K562 (cell line): ENCODE results near the gene ELF3. TPM values are rescaled to one million over a fixed set of nuclear protein-coding genes. Genes with fewer than 3 reads are reported as not detected.

Source experiments
- ATF1 ChIP-seq, 2 experiments: fragments of 450-650 bp in 1 of 2; IDR thresholded peaks; 2 replicates each; pipeline ENCODE4 v1.6.1; 2016; ENCODE audit warnings: missing compliant biosample characterization in 1 of 2, missing genetic modification characterization in 1 of 2
- CTBP1 ChIP-seq: fragments of 450-650 bp; IDR thresholded peaks from 2 replicates; pipeline ENCODE4 v1.6.1; 2016; ENCODE audit warnings: borderline replicate concordance
- DACH1 ChIP-seq: fragments of 450-650 bp; IDR thresholded peaks from 2 replicates; pipeline ENCODE4 v1.6.1; 2018; ENCODE audit not compliant: partially characterized antibody
- DIDO1 ChIP-seq: fragments of 450-650 bp; IDR thresholded peaks from 2 replicates; pipeline ENCODE4 v1.6.1; 2016; ENCODE audit warnings: low read depth, missing biosample characterization, missing genetic modification characterization
- EGR1 ChIP-seq: fragments of 450-650 bp; conservative IDR thresholded peaks from 2 replicates; pipeline ENCODE4 v1.6.1; 2017; ENCODE audit warnings: mild to moderate bottlenecking
- ESRRA ChIP-seq: fragments of 450-650 bp; IDR thresholded peaks from 2 replicates; pipeline ENCODE4 v1.6.1; 2014; ENCODE audit warnings: low read depth, mild to moderate bottlenecking, moderate library complexity, borderline replicate concordance
- ETV1 ChIP-seq: fragments of 450-650 bp; conservative IDR thresholded peaks from 2 replicates; pipeline ENCODE4 v1.6.1; 2016; ENCODE audit warnings: missing genetic modification characterization, control low read depth, low read depth, missing compliant biosample characterization
- KDM1A ChIP-seq, 2 experiments: fragments of 450-650 bp; IDR thresholded peaks; 2 replicates each; pipeline ENCODE4 v1.6.1; 2016; ENCODE audit warnings: mild to moderate bottlenecking in 2 of 2
- KDM2B ChIP-seq: fragments of 250-450 bp; sonication (Bioruptor Pico); IDR thresholded peaks from 2 replicates; pipeline ENCODE4 v1.8.0; 2021; ENCODE audit warnings: mild to moderate bottlenecking, moderate library complexity
- MCM2 ChIP-seq: fragments of 450-650 bp; IDR thresholded peaks from 2 replicates; pipeline ENCODE4 v1.6.1; 2017; ENCODE audit warnings: low read depth, mild to moderate bottlenecking
- MEIS2 ChIP-seq: fragments of 450-650 bp; IDR thresholded peaks from 2 replicates; pipeline ENCODE4 v1.6.1; 2014; ENCODE audit warnings: mild to moderate bottlenecking; ENCODE audit not compliant: partially characterized antibody
- MIER1 ChIP-seq: fragments of 450-650 bp; IDR thresholded peaks from 2 replicates; pipeline ENCODE4 v1.6.1; 2016; ENCODE audit warnings: antibody characterized with exemption, mild to moderate bottlenecking, low read depth
- NFE2 ChIP-seq: IDR thresholded peaks from 2 replicates; pipeline ENCODE4 v1.6.1; 2014; ENCODE audit warnings: antibody characterized with exemption, low read depth
- NFIC ChIP-seq: fragments of 450-650 bp; IDR thresholded peaks from 2 replicates; pipeline ENCODE4 v1.6.1; 2017; ENCODE audit warnings: mild to moderate bottlenecking, inconsistent platforms
- NR2C2 ChIP-seq, 2 experiments: fragments of 200-800 bp in 1 of 2; sonication (Bioruptor generic) in 1 of 2; sonication (generic) in 1 of 2; formaldehyde crosslinking in 1 of 2; IDR thresholded peaks; 2 replicates each; pipeline versions ENCODE4 v1.6.1 to v1.8.0; 2016 to 2022; ENCODE audit warnings: mild to moderate bottlenecking in 1 of 2, missing compliant biosample characterization in 1 of 2, missing genetic modification characterization in 1 of 2, missing genetic modification reagents in 1 of 2
- PTBP1 ChIP-seq: fragments of 200-400 bp; formaldehyde crosslinking; IDR thresholded peaks from 2 replicates; pipeline ENCODE4 v1.6.1; 2017; ENCODE audit warnings: low read depth, low read length
- SLC30A9 ChIP-seq: fragments of 250-450 bp; sonication (Bioruptor Pico); IDR thresholded peaks from 2 replicates; pipeline ENCODE4 v1.8.0; 2022; ENCODE audit warnings: mild to moderate bottlenecking, moderate library complexity
- SNIP1 ChIP-seq: fragments of 450-650 bp; IDR thresholded peaks from 2 replicates; pipeline ENCODE4 v1.7.1; 2017; ENCODE audit warnings: low read depth, mild to moderate bottlenecking
- ZNF124 ChIP-seq: sonication (generic); formaldehyde crosslinking; IDR thresholded peaks from 2 replicates; pipeline ENCODE4 v1.8.1; 2022; ENCODE audit warnings: missing genetic modification reagents
- ZNF212 ChIP-seq: fragments of 450-650 bp; formaldehyde crosslinking; IDR thresholded peaks from 2 replicates; pipeline ENCODE4 v1.4.0; 2020; ENCODE audit warnings: mild to moderate bottlenecking
- ZNF224 ChIP-seq: sonication (generic); formaldehyde crosslinking; IDR thresholded peaks from 2 replicates; pipeline ENCODE4 v1.8.0; 2022; ENCODE audit warnings: mild to moderate bottlenecking, missing genetic modification reagents
- polyA plus RNA-seq, 8 experiments: library from polyadenylated mRNA; depleted of rRNA in 4 of 8; stranded (reverse) in 5 of 8; unstranded in 3 of 8; fragments of >200 nt; fragmentation: Nextera tagmentation in 2 of 8; fragmentation: Illumina TruSeq in 1 of 8; extraction: Ambion mirVana in 2 of 8; extraction: Trizol in 1 of 8; gene quantifications; 2 replicates each; pipeline versions ENCODE4 v1.2.1 to v1.2.3, GENCODE V29; 2011 to 2014; ENCODE audit warnings: inconsistent platforms in 1 of 8, missing spikeins in 1 of 8
- total RNA-seq, 7 experiments: library from RNA; depleted of rRNA in 6 of 7; stranded (reverse); fragments of >200 nt in 6 of 7; fragmentation: Illumina TruSeq in 2 of 7; extraction: Trizol in 2 of 7; gene quantifications; 2 replicates each; pipeline versions ENCODE4 v1.2.1 to v1.2.3, GENCODE V29; 2011 to 2021; ENCODE audit warnings: low replicate concordance in 1 of 7
- TF ChIP-seq, protein P1 (sequence below): sonication (generic); formaldehyde crosslinking; IDR thresholded peaks from 2 replicates; pipeline ENCODE4 v1.8.1; 2023; ENCODE audit warnings: mild to moderate bottlenecking, missing genetic modification reagents
- TF ChIP-seq, protein P2 (sequence below): fragments of 450-650 bp; IDR thresholded peaks from 2 replicates; pipeline ENCODE4 v1.6.1; 2016
- TF ChIP-seq, protein P3 (sequence below): sonication (generic); formaldehyde crosslinking; IDR thresholded peaks from 2 replicates; pipeline ENCODE4 v1.9.0; 2022; ENCODE audit warnings: mild to moderate bottlenecking, missing genetic modification reagents
- TF ChIP-seq, protein P4 (sequence below): sonication (generic); formaldehyde crosslinking; IDR thresholded peaks from 2 replicates; pipeline ENCODE4 v1.9.0; 2022; ENCODE audit warnings: mild to moderate bottlenecking, missing genetic modification reagents
- TF ChIP-seq, protein P5 (sequence below): fragments of 250-450 bp; sonication (Bioruptor Pico); IDR thresholded peaks from 2 replicates; pipeline ENCODE4 v1.5.0; 2022; ENCODE audit warnings: mild to moderate bottlenecking

Gene ELF3
- total and polyA plus RNA-seq, 9 of the 15 experiments (the other 6 are each of a cell fraction or from before 2014, with no cell fraction given) = 0.03 to 1.2 (median 0.07) TPM; not detected in 4

DNA sequence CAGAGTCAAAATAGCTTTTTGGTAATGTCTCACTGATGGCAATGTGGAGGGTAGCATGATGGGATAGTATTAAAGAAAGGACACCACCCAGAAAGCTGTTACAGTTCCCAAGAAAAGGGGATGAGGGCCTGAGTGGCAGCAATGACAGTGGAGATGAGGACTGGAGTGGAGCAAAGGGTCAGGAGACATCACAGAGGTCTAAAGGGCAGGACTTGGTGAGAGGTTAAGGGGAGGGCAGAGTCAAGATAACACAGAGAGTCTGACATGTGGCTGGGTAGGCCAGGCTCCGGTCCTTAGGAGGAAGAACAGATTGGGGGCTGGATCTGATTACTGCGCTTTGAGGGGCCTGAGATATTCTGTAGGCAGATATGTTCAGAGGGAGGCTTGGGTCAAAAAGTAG is 19.3 kb downstream of the ELF3 start (continued):
- TF ChIP-seq, protein P1, sequence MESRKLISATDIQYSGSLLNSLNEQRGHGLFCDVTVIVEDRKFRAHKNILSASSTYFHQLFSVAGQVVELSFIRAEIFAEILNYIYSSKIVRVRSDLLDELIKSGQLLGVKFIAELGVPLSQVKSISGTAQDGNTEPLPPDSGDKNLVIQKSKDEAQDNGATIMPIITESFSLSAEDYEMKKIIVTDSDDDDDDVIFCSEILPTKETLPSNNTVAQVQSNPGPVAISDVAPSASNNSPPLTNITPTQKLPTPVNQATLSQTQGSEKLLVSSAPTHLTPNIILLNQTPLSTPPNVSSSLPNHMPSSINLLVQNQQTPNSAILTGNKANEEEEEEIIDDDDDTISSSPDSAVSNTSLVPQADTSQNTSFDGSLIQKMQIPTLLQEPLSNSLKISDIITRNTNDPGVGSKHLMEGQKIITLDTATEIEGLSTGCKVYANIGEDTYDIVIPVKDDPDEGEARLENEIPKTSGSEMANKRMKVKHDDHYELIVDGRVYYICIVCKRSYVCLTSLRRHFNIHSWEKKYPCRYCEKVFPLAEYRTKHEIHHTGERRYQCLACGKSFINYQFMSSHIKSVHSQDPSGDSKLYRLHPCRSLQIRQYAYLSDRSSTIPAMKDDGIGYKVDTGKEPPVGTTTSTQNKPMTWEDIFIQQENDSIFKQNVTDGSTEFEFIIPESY = no peak
- TF ChIP-seq NR2C2 (CRISPR knock-in tag; IDR thresholded peaks at IDR 0.05) (no peak), NR2C2 (tag; IDR thresholded peaks at IDR 0.05) (peak; percentile 82), ZNF212 (CRISPR knock-in tag) (no peak), DIDO1 (tag) (no peak), NFE2 (no peak), DACH1 (no peak), KDM2B (CRISPR knock-in tag) (no peak), ESRRA (peak; percentile 80; the same call in 1 of the 2 replicates), ATF1 (CRISPR knock-in tag; IDR thresholded peaks at IDR 0.05) (no peak), ATF1 (tag; IDR thresholded peaks at IDR 0.05) (no peak), SLC30A9 (CRISPR knock-in tag) (no peak), MCM2 (no peak), MIER1 (no peak), SNIP1 (no peak), MEIS2 (peak; percentile 24), ZNF224 (CRISPR knock-in tag) (no peak), PTBP1 (no peak), KDM1A (IDR thresholded peaks at IDR 0.05) (peak in 1 of 2 experiments; percentile 64; a peak in 2 of 4 replicates), ETV1 (tag) (no peak), NFIC (0 out of 2 replicates have a peak, but pooled peaks have one; percentile 0), CTBP1 (peak; percentile 45; the same call in 1 of the 2 replicates), EGR1 (no peak), ZNF124 (no peak)
- TF ChIP-seq, protein P2, sequence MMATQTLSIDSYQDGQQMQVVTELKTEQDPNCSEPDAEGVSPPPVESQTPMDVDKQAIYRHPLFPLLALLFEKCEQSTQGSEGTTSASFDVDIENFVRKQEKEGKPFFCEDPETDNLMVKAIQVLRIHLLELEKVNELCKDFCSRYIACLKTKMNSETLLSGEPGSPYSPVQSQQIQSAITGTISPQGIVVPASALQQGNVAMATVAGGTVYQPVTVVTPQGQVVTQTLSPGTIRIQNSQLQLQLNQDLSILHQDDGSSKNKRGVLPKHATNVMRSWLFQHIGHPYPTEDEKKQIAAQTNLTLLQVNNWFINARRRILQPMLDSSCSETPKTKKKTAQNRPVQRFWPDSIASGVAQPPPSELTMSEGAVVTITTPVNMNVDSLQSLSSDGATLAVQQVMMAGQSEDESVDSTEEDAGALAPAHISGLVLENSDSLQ = peak; percentile 73
- TF ChIP-seq, protein P3, sequence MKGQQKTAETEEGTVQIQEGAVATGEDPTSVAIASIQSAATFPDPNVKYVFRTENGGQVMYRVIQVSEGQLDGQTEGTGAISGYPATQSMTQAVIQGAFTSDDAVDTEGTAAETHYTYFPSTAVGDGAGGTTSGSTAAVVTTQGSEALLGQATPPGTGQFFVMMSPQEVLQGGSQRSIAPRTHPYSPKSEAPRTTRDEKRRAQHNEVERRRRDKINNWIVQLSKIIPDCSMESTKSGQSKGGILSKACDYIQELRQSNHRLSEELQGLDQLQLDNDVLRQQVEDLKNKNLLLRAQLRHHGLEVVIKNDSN = 0 out of 2 replicates have a peak, but pooled peaks have one; percentile 22
- TF ChIP-seq, protein P4, sequence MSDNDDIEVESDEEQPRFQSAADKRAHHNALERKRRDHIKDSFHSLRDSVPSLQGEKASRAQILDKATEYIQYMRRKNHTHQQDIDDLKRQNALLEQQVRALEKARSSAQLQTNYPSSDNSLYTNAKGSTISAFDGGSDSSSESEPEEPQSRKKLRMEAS (CRISPR knock-in tag) = no peak
- TF ChIP-seq, protein P5, sequence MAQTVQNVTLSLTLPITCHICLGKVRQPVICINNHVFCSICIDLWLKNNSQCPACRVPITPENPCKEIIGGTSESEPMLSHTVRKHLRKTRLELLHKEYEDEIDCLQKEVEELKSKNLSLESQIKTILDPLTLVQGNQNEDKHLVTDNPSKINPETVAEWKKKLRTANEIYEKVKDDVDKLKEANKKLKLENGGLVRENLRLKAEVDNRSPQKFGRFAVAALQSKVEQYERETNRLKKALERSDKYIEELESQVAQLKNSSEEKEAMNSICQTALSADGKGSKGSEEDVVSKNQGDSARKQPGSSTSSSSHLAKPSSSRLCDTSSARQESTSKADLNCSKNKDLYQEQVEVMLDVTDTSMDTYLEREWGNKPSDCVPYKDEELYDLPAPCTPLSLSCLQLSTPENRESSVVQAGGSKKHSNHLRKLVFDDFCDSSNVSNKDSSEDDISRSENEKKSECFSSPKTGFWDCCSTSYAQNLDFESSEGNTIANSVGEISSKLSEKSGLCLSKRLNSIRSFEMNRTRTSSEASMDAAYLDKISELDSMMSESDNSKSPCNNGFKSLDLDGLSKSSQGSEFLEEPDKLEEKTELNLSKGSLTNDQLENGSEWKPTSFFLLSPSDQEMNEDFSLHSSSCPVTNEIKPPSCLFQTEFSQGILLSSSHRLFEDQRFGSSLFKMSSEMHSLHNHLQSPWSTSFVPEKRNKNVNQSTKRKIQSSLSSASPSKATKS = no peak
